Midbrain (tissue), 1 donor: ENCODE results near the gene ARHGAP21.
A peak's percentile ranks its signal among the peaks of the same experiment; 100 is the strongest.
"Not testable (repeated sequence)": the region's sequence is repeated elsewhere in the genome, so short reads cannot be mapped to it uniquely, and the experiment has no call there.

Source experiments
- DNase-seq: peaks from one replicate; lab custom pipeline; 2025; lab: John Stamatoyannopoulos, UW

Gene ARHGAP21

GRCh38 chr10:24723788-24724380 lies at the start of gene ARHGAP21:
TSS of gene ARHGAP21 (minus strand) at chr10:24723887. CDS start at chr10:24721899, 1,988 bp downstream.
- DNase-seq = peak; percentile 83

- no peak for DNase-seq
Observed at GRCh38 chr10:24771943-24772694, 48.4 kb upstream of the ARHGAP21 start.

- not testable (repeated sequence) for DNase-seq
Observed at GRCh38 chr10:24764991-24765390, 41.3 kb upstream of the ARHGAP21 start.

- no peak for DNase-seq
Observed at GRCh38 chr10:24762966-24763623, 39.4 kb upstream of the ARHGAP21 start.

- DNase-seq = no peak
Observed at GRCh38 chr10:24762161-24762924, 38.7 kb upstream of the ARHGAP21 start.

GRCh38 chr10:24759672-24760071 lies 36.0 kb upstream of the ARHGAP21 start:
- no peak for DNase-seq

GRCh38 chr10:24758254-24758653 lies 34.6 kb upstream of the ARHGAP21 start:
- DNase-seq = not testable (repeated sequence)

GRCh38 chr10:24756283-24756682 lies 32.6 kb upstream of the ARHGAP21 start:
- no peak for DNase-seq

GRCh38 chr10:24751716-24752115 lies 28.0 kb upstream of the ARHGAP21 start:
- DNase-seq = no peak

- DNase-seq = no peak
Observed at GRCh38 chr10:24750695-24751094, 27.0 kb upstream of the ARHGAP21 start.

GRCh38 chr10:24748214-24748613 lies 24.5 kb upstream of the ARHGAP21 start:
- DNase-seq = no peak

- DNase-seq = no peak
Observed at GRCh38 chr10:24744946-24745345, 21.3 kb upstream of the ARHGAP21 start.

GRCh38 chr10:24740714-24741113 lies 17.0 kb upstream of the ARHGAP21 start:
- DNase-seq = no peak

- DNase-seq = no peak
Observed at GRCh38 chr10:24737001-24737400, 13.3 kb upstream of the ARHGAP21 start.

GRCh38 chr10:24731942-24732341 lies 8.3 kb upstream of the ARHGAP21 start:
- DNase-seq = no peak

- DNase-seq = no peak
Observed at GRCh38 chr10:24730811-24731210, 7.1 kb upstream of the ARHGAP21 start.

GRCh38 chr10:24727786-24728185 lies 4.1 kb upstream of the ARHGAP21 start:
- DNase-seq = no peak

GRCh38 chr10:24726626-24727025 lies 2.9 kb upstream of the ARHGAP21 start:
- DNase-seq = no peak

- not testable (repeated sequence) for DNase-seq
Observed at GRCh38 chr10:24726029-24726428, 2.3 kb upstream of the ARHGAP21 start.

- DNase-seq = peak; percentile 99
Observed at GRCh38 chr10:24724381-24725228, 918 bp upstream of the ARHGAP21 start.

GRCh38 chr10:24723386-24723787 lies 300 bp downstream of the ARHGAP21 start:
- DNase-seq = no peak
